ENCODE results near the gene MAL. TPM values are rescaled to one million over a fixed set of nuclear protein-coding genes. Genes with fewer than 3 reads are reported as not detected.

Gene MAL
- total RNA-seq, 1 experiment from 2014 or later = not detected

GRCh38 chr2:95017836-95018235 lies 7.7 kb upstream of the MAL start:
- H3K27ac Mint-ChIP-seq (ENCODE audit: unreplicated experiment) = no peak overlapping the region
- no peaks in the 10 kb centered on the region for H3K36me3 Mint-ChIP-seq (ENCODE audit: insufficient read depth, unreplicated experiment)
- peaks cover 43% of the 10 kb centered on the region for H3K27me3 Mint-ChIP-seq (ENCODE audit: unreplicated experiment)
- no peak overlapping the region for H3K4me3 Mint-ChIP-seq (ENCODE audit: low read depth, unreplicated experiment)
- CTCF ChIA-PET = no interaction called here
- no TSS peak for BruUV-seq (replicated peaks)
- intact Hi-C loops (cut with micrococcal nuclease; ENCODE audit: unreplicated experiment) = no loop called here
- no peaks in the 10 kb centered on the region for H3K9me3 Mint-ChIP-seq (ENCODE audit: low read depth, unreplicated experiment)
- no peak for DNase-seq
- no peak for TF ChIP-seq CTCF (IDR thresholded peaks at IDR 0.05; ENCODE audit: unreplicated experiment)
- H3K4me1 Mint-ChIP-seq (ENCODE audit: low read depth, unreplicated experiment) = peaks cover 18% of the 10 kb centered on the region

GRCh38 chr2:95018301-95018700 lies 7.2 kb upstream of the MAL start:
- intact Hi-C loops (cut with micrococcal nuclease; ENCODE audit: unreplicated experiment) = no loop called here
- Mint-ChIP-seq H3K4me3 (ENCODE audit: low read depth, unreplicated experiment) (no peak overlapping the region), H3K36me3 (ENCODE audit: insufficient read depth, unreplicated experiment) (no peaks in the 10 kb centered on the region), H3K27me3 (ENCODE audit: unreplicated experiment) (peaks cover 47% of the 10 kb centered on the region), H3K27ac (ENCODE audit: unreplicated experiment) (no peak overlapping the region), H3K4me1 (ENCODE audit: low read depth, unreplicated experiment) (peaks cover 23% of the 10 kb centered on the region), H3K9me3 (ENCODE audit: low read depth, unreplicated experiment) (no peaks in the 10 kb centered on the region)
- TF ChIP-seq CTCF (IDR thresholded peaks at IDR 0.05; ENCODE audit: unreplicated experiment) = no peak
- DNase-seq = no peak
- BruUV-seq (replicated peaks) = no TSS peak
- CTCF ChIA-PET = interaction anchor here (0.8 kb wide), 1 partner anchor 60 kb away, joined by 5 read pairs; no protein-coding TSS in a partner anchor

- BruUV-seq (replicated peaks) = no TSS peak
- peaks cover 27% of the 10 kb centered on the region for H3K4me1 Mint-ChIP-seq (ENCODE audit: low read depth, unreplicated experiment)
- no peaks in the 10 kb centered on the region for H3K9me3 Mint-ChIP-seq (ENCODE audit: low read depth, unreplicated experiment)
- intact Hi-C loops (cut with micrococcal nuclease; ENCODE audit: unreplicated experiment) = no loop called here
- DNase-seq = no peak
- H3K27me3 Mint-ChIP-seq (ENCODE audit: unreplicated experiment) = peaks cover 54% of the 10 kb centered on the region
- no peaks in the 10 kb centered on the region for H3K36me3 Mint-ChIP-seq (ENCODE audit: insufficient read depth, unreplicated experiment)
- no peak for TF ChIP-seq CTCF (IDR thresholded peaks at IDR 0.05; ENCODE audit: unreplicated experiment)
- CTCF ChIA-PET = interaction anchor here (0.8 to 1.1 kb wide), 2 partner anchors 60 to 97 kb away, joined by 5 to 7 read pairs; no protein-coding TSS in a partner anchor
- H3K4me3 Mint-ChIP-seq (ENCODE audit: low read depth, unreplicated experiment) = no peak overlapping the region
- H3K27ac Mint-ChIP-seq (ENCODE audit: unreplicated experiment) = no peak overlapping the region
These were observed 6.5 kb upstream of the MAL start for GRCh38 chr2:95018861-95019550.

- no peak for DNase-seq
- H3K27ac Mint-ChIP-seq (ENCODE audit: unreplicated experiment) = no peak overlapping the region
- intact Hi-C loops (cut with micrococcal nuclease; ENCODE audit: unreplicated experiment) = no loop called here
- CTCF ChIA-PET = interaction anchor here (1.1 kb wide), 1 partner anchor 96 kb away, joined by 7 read pairs; no protein-coding TSS in a partner anchor
- H3K36me3 Mint-ChIP-seq (ENCODE audit: insufficient read depth, unreplicated experiment) = no peaks in the 10 kb centered on the region
- TF ChIP-seq CTCF (IDR thresholded peaks at IDR 0.05; ENCODE audit: unreplicated experiment) = no peak
- peaks cover 59% of the 10 kb centered on the region for H3K27me3 Mint-ChIP-seq (ENCODE audit: unreplicated experiment)
- BruUV-seq (replicated peaks) = no TSS peak
- H3K4me1 Mint-ChIP-seq (ENCODE audit: low read depth, unreplicated experiment) = peaks cover 27% of the 10 kb centered on the region
- no peaks in the 10 kb centered on the region for H3K9me3 Mint-ChIP-seq (ENCODE audit: low read depth, unreplicated experiment)
- no peak overlapping the region for H3K4me3 Mint-ChIP-seq (ENCODE audit: low read depth, unreplicated experiment)
These were observed 5.9 kb upstream of the MAL start for GRCh38 chr2:95019572-95019971.

Data from Calu3 (cell line).